ENCODE measurements around the gene PACRG.

PACRG gene

DNA sequence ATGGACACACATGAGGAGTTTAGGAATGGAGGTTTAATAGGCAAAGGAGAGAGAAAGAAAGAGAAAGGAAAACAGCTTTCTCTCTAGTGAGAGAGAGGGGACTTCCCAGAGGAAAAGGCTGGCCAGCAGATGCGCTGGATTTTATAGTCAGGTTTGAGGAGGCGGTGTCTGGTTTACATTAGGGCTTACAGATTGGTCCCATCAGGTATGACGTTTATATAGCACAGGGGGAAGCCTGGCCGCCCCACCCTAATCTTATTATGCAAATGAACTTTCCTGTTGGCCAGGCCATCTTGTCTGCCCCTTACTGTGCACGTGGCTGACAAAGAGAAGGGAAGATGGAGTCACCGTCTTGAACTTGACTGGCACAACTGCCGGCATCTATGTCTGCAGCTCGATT lies 600.1 kb downstream of the PACRG start:
- Histone ChIP-seq H3K4ac (ENCODE audit: low read depth, low read length) (no peak overlapping the region), H4K91ac (ENCODE audit: low read depth, low read length) (no peak overlapping the region), H2BK5ac (ENCODE audit: low read depth, low read length, poor library complexity) (no peak overlapping the region), H4K12ac (ENCODE audit: low read depth, low read length) (no peak overlapping the region), H3K27me3 (ENCODE audit: insufficient read depth, low read length) (no peaks in the 10 kb centered on the region), H3K9ac (ENCODE audit: low read length) (no peak overlapping the region), H2AK5ac (ENCODE audit: low read length) (no peak overlapping the region), H3K36me3 (ENCODE audit: control insufficient read depth in 1 of 2, insufficient read depth in 2 of 2, low read length in 2 of 2) (no peaks in the 10 kb centered on the region), H3K27ac (ENCODE audit: low read depth, low read length) (no peak overlapping the region), H3K14ac (ENCODE audit: low read length) (no peak overlapping the region), H3K9me3 (ENCODE audit: insufficient read depth, low read depth, low read length) (peaks cover 3% of the 10 kb centered on the region), H3K4me3 (ENCODE audit: low read depth, low read length) (no peak overlapping the region), H3K4me1 (ENCODE audit: control insufficient read depth in 1 of 2, insufficient read depth in 2 of 2, low read length in 2 of 2) (no peaks in the 10 kb centered on the region), H2AFZ (ENCODE audit: insufficient read depth, low read length, poor library complexity) (no peak overlapping the region), H3K4me2 (ENCODE audit: low read length) (no peak overlapping the region), H3K79me2 (ENCODE audit: control insufficient read depth, insufficient read depth, low read length, poor library complexity) (no peaks in the 10 kb centered on the region), H3K79me1 (ENCODE audit: low read length) (no peaks in the 10 kb centered on the region), H3K18ac (ENCODE audit: low read length) (no peak overlapping the region), H2BK12ac (ENCODE audit: low read length) (no peak overlapping the region), H3K23ac (ENCODE audit: low read length) (no peak overlapping the region), H4K8ac (ENCODE audit: low read depth, low read length) (no peak overlapping the region), H2BK120ac (ENCODE audit: insufficient read depth, low read length, poor library complexity) (no peak overlapping the region)
- DNase-seq = no peak
- WGBS (ENCODE audit: extremely low coverage, insufficient coverage, insufficient read length) = no CpG with 5 or more reads among the region's 8 CpGs

DNA sequence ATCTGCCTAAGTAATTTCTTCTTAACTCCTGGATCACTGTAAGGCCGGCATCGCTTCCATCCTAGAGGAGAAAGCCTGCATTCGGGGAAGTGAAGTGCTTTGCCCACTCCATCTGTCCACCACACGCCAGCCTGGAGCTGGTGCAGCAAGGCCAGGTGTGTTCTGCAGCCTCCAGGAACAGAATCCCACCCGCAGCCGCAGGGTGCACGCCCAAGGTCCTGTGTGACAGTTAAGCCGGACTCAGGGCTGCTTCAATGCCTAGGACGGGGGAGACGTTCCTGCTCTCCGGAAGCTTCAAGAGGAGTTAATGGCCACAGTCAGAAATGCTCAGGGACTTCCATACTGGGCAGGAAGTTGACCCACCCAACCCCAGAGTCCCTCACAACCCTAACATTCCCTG lies 600.6 kb downstream of the PACRG start:
- no peak overlapping the region for H3K27ac ChIP-seq (ENCODE audit: low read depth, low read length)
- no peaks in the 10 kb centered on the region for H3K36me3 ChIP-seq (ENCODE audit: control insufficient read depth in 1 of 2, insufficient read depth in 2 of 2, low read length in 2 of 2)
- no peak overlapping the region for H4K12ac ChIP-seq (ENCODE audit: low read depth, low read length)
- no peak overlapping the region for H3K23ac ChIP-seq (ENCODE audit: low read length)
- no peak overlapping the region for H4K8ac ChIP-seq (ENCODE audit: low read depth, low read length)
- no peak for DNase-seq
- no peak overlapping the region for H3K18ac ChIP-seq (ENCODE audit: low read length)
- H2AFZ ChIP-seq (ENCODE audit: insufficient read depth, low read length, poor library complexity) = no peak overlapping the region
- H3K27me3 ChIP-seq (ENCODE audit: insufficient read depth, low read length) = no peaks in the 10 kb centered on the region
- no peak overlapping the region for H3K4ac ChIP-seq (ENCODE audit: low read depth, low read length)
- peaks cover 3% of the 10 kb centered on the region for H3K9me3 ChIP-seq (ENCODE audit: insufficient read depth, low read depth, low read length)
- H3K9ac ChIP-seq (ENCODE audit: low read length) = no peak overlapping the region
- no peak overlapping the region for H3K14ac ChIP-seq (ENCODE audit: low read length)
- no peaks in the 10 kb centered on the region for H3K79me1 ChIP-seq (ENCODE audit: low read length)
- H3K4me3 ChIP-seq (ENCODE audit: low read depth, low read length) = no peak overlapping the region
- H4K91ac ChIP-seq (ENCODE audit: low read depth, low read length) = no peak overlapping the region
- H2BK12ac ChIP-seq (ENCODE audit: low read length) = no peak overlapping the region
- no peak overlapping the region for H2AK5ac ChIP-seq (ENCODE audit: low read length)
- no CpG with 5 or more reads among the region's 11 CpGs for WGBS (ENCODE audit: extremely low coverage, insufficient coverage, insufficient read length)
- H3K79me2 ChIP-seq (ENCODE audit: control insufficient read depth, insufficient read depth, low read length, poor library complexity) = no peaks in the 10 kb centered on the region
- no peak overlapping the region for H3K4me2 ChIP-seq (ENCODE audit: low read length)
- no peak overlapping the region for H2BK5ac ChIP-seq (ENCODE audit: low read depth, low read length, poor library complexity)
- H2BK120ac ChIP-seq (ENCODE audit: insufficient read depth, low read length, poor library complexity) = no peak overlapping the region
- no peaks in the 10 kb centered on the region for H3K4me1 ChIP-seq (ENCODE audit: control insufficient read depth in 1 of 2, insufficient read depth in 2 of 2, low read length in 2 of 2)

DNA sequence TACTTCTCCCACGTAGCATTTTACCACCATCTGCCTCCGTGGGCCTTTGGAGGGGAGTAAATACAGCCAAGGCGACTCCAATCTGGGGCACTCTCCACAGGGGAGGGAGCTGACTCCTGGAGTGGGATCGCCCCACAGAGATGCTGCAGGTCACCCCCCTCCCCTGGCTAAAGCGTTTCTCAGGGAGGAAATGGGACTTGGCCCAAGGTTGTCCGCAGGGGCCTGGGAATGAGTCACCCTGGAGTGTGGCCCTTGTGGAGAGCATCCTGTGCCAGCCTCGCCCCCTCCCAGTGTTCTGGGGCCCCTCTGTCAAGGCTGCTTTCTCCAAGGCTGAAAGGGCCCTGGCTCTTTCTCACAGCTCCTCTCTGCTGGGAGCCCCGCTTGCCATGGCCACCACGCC lies 602.2 kb downstream of the PACRG start:
- H3K9ac ChIP-seq (ENCODE audit: low read length) = no peak overlapping the region
- H2BK120ac ChIP-seq (ENCODE audit: insufficient read depth, low read length, poor library complexity) = no peak overlapping the region
- no peak overlapping the region for H4K8ac ChIP-seq (ENCODE audit: low read depth, low read length)
- H3K79me2 ChIP-seq (ENCODE audit: control insufficient read depth, insufficient read depth, low read length, poor library complexity) = no peaks in the 10 kb centered on the region
- H3K79me1 ChIP-seq (ENCODE audit: low read length) = no peaks in the 10 kb centered on the region
- H3K4ac ChIP-seq (ENCODE audit: low read depth, low read length) = no peak overlapping the region
- H3K23ac ChIP-seq (ENCODE audit: low read length) = no peak overlapping the region
- no peak overlapping the region for H2AFZ ChIP-seq (ENCODE audit: insufficient read depth, low read length, poor library complexity)
- no peak overlapping the region for H2BK5ac ChIP-seq (ENCODE audit: low read depth, low read length, poor library complexity)
- no peak overlapping the region for H4K91ac ChIP-seq (ENCODE audit: low read depth, low read length)
- H3K27ac ChIP-seq (ENCODE audit: low read depth, low read length) = no peak overlapping the region
- no peak overlapping the region for H2BK12ac ChIP-seq (ENCODE audit: low read length)
- H3K27me3 ChIP-seq (ENCODE audit: insufficient read depth, low read length) = no peaks in the 10 kb centered on the region
- no peaks in the 10 kb centered on the region for H3K4me1 ChIP-seq (ENCODE audit: control insufficient read depth in 1 of 2, insufficient read depth in 2 of 2, low read length in 2 of 2)
- H3K18ac ChIP-seq (ENCODE audit: low read length) = no peak overlapping the region
- no peak overlapping the region for H2AK5ac ChIP-seq (ENCODE audit: low read length)
- H3K9me3 ChIP-seq (ENCODE audit: insufficient read depth, low read depth, low read length) = peaks cover 3% of the 10 kb centered on the region
- no CpG with 5 or more reads among the region's 9 CpGs for WGBS (ENCODE audit: extremely low coverage, insufficient coverage, insufficient read length)
- H3K4me2 ChIP-seq (ENCODE audit: low read length) = no peak overlapping the region
- H3K14ac ChIP-seq (ENCODE audit: low read length) = no peak overlapping the region
- H4K12ac ChIP-seq (ENCODE audit: low read depth, low read length) = no peak overlapping the region
- DNase-seq = no peak
- H3K4me3 ChIP-seq (ENCODE audit: low read depth, low read length) = no peak overlapping the region
- no peaks in the 10 kb centered on the region for H3K36me3 ChIP-seq (ENCODE audit: control insufficient read depth in 1 of 2, insufficient read depth in 2 of 2, low read length in 2 of 2)

DNA sequence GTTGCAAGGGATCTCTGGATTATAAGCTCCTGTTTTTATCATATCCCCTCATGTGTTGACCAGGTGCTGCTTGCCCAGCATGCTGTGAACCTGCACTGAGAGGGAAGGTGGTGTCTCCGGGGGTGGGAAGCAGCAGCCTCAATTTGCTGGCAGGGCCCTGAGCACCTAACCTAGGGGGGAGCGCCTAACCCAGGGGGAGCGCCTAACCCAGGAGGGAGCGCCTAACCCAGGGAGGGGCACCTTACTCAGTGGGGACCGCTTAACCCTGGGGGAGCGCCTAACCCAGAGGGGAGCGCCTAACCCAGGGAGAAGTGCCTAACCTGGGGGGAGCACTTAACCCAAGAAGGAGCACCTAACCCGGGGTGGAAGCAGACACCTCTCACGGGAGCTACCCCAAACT lies 603.5 kb downstream of the PACRG start:
- Histone ChIP-seq H2BK12ac (ENCODE audit: low read length) (no peak overlapping the region), H2AFZ (ENCODE audit: insufficient read depth, low read length, poor library complexity) (no peak overlapping the region), H4K12ac (ENCODE audit: low read depth, low read length) (no peak overlapping the region), H3K4me3 (ENCODE audit: low read depth, low read length) (no peak overlapping the region), H3K27me3 (ENCODE audit: insufficient read depth, low read length) (no peaks in the 10 kb centered on the region), H3K79me1 (ENCODE audit: low read length) (no peaks in the 10 kb centered on the region), H3K9me3 (ENCODE audit: insufficient read depth, low read depth, low read length) (peaks cover 3% of the 10 kb centered on the region), H3K4me2 (ENCODE audit: low read length) (no peak overlapping the region), H3K23ac (ENCODE audit: low read length) (no peak overlapping the region), H2AK5ac (ENCODE audit: low read length) (no peak overlapping the region), H3K36me3 (ENCODE audit: control insufficient read depth in 1 of 2, insufficient read depth in 2 of 2, low read length in 2 of 2) (no peaks in the 10 kb centered on the region), H3K4me1 (ENCODE audit: control insufficient read depth in 1 of 2, insufficient read depth in 2 of 2, low read length in 2 of 2) (no peaks in the 10 kb centered on the region), H3K9ac (ENCODE audit: low read length) (no peak overlapping the region), H3K14ac (ENCODE audit: low read length) (no peak overlapping the region), H2BK5ac (ENCODE audit: low read depth, low read length, poor library complexity) (no peak overlapping the region), H3K27ac (ENCODE audit: low read depth, low read length) (no peak overlapping the region), H3K4ac (ENCODE audit: low read depth, low read length) (no peak overlapping the region), H4K8ac (ENCODE audit: low read depth, low read length) (no peak overlapping the region), H4K91ac (ENCODE audit: low read depth, low read length) (no peak overlapping the region), H2BK120ac (ENCODE audit: insufficient read depth, low read length, poor library complexity) (no peak overlapping the region), H3K79me2 (ENCODE audit: control insufficient read depth, insufficient read depth, low read length, poor library complexity) (no peaks in the 10 kb centered on the region), H3K18ac (ENCODE audit: low read length) (no peak overlapping the region)
- no CpG with 5 or more reads among the region's 9 CpGs for WGBS (ENCODE audit: extremely low coverage, insufficient coverage, insufficient read length)
- no peak for DNase-seq
